GM12865 (cell line): ENCODE results near the gene PCAT7.
"Not testable (repeated sequence)": the region's sequence is repeated elsewhere in the genome, so short reads cannot be mapped to it uniquely, and the experiment has no call there.

Source experiments
- DNase-seq: peaks from one replicate; pipeline ENCODE4 v3.0.0; 2010; ENCODE audit warnings: low read depth
- H3K4me3 ChIP-seq: 2 replicates; pipeline ENCODE4 v1.5.1; 2011; ENCODE audit warnings: mild to moderate bottlenecking, low read depth, low read length, control low read depth
- TF ChIP-seq, protein P1 (sequence below): IDR thresholded peaks from 2 replicates; pipeline ENCODE4 v1.5.1; 2011; ENCODE audit warnings: low read length, control low read depth, low read depth, inconsistent platforms; ENCODE audit not compliant: insufficient read depth; ENCODE audit errors: missing control alignments

Gene PCAT7

DNA sequence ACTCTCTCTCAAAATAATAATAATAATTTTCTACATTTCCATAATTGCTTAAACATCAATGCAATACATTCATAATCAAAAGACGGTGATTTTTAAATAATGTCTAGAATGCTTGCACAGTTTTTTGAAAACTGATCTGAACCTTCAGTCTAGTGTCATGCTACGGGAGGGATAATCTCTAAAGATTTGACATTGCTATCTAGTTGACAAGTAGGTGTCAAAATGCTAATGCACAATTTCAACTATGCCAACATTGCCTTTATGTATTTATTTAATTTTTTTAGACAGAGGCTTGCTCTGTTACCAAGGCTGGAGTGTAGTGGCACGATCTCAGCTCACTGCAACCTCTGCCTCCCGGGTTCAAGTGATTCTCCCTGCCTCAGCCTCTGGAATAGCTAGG lies 16.0 kb upstream of the PCAT7 start:
- DNase-seq = no peak
- H3K4me3 ChIP-seq = no peak overlapping the region
- TF ChIP-seq, protein P1, sequence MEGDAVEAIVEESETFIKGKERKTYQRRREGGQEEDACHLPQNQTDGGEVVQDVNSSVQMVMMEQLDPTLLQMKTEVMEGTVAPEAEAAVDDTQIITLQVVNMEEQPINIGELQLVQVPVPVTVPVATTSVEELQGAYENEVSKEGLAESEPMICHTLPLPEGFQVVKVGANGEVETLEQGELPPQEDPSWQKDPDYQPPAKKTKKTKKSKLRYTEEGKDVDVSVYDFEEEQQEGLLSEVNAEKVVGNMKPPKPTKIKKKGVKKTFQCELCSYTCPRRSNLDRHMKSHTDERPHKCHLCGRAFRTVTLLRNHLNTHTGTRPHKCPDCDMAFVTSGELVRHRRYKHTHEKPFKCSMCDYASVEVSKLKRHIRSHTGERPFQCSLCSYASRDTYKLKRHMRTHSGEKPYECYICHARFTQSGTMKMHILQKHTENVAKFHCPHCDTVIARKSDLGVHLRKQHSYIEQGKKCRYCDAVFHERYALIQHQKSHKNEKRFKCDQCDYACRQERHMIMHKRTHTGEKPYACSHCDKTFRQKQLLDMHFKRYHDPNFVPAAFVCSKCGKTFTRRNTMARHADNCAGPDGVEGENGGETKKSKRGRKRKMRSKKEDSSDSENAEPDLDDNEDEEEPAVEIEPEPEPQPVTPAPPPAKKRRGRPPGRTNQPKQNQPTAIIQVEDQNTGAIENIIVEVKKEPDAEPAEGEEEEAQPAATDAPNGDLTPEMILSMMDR = no peak

DNA sequence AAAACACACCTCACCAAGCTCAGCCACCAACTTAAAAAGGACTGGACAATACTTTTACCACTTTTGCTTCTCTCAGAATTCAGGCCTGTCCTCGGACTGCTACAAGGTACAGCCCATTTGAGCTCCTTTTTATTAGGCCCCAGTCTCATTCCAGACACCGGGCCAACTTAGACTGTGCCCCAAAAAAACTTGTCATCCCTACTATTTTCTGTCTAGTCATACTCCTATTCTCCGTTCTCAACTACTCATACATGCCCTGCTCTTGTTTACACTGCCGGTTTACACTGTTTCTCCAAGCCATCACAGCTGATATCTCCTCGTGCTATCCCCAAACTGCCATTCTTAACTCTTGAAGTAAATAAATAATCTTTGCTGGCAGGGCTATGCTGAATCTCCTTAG lies 10.5 kb upstream of the PCAT7 start:
- H3K4me3 ChIP-seq, DNase-seq: not testable (repeated sequence)

DNA sequence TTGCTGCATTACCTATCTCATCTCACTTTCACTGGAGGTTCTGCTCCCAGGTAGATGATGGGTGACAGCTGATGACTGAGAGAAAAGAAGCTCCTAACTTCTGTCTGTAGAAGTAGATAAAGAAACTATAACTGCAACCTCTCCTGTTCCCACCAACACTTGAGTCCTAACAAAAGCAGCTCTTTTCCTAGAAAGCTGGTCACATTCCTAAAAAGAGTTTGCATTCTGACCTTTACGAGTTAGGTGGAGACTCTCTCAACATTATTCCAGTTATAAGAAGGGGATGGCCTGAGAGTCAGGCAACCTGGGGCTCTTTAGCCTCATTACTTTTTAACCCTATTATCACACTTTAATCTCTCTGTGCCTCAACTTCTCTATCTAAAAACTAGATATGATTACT lies 8.9 kb upstream of the PCAT7 start:
- H3K4me3 ChIP-seq = no peak overlapping the region
- TF ChIP-seq, protein P1 = no peak
- no peak for DNase-seq

DNA sequence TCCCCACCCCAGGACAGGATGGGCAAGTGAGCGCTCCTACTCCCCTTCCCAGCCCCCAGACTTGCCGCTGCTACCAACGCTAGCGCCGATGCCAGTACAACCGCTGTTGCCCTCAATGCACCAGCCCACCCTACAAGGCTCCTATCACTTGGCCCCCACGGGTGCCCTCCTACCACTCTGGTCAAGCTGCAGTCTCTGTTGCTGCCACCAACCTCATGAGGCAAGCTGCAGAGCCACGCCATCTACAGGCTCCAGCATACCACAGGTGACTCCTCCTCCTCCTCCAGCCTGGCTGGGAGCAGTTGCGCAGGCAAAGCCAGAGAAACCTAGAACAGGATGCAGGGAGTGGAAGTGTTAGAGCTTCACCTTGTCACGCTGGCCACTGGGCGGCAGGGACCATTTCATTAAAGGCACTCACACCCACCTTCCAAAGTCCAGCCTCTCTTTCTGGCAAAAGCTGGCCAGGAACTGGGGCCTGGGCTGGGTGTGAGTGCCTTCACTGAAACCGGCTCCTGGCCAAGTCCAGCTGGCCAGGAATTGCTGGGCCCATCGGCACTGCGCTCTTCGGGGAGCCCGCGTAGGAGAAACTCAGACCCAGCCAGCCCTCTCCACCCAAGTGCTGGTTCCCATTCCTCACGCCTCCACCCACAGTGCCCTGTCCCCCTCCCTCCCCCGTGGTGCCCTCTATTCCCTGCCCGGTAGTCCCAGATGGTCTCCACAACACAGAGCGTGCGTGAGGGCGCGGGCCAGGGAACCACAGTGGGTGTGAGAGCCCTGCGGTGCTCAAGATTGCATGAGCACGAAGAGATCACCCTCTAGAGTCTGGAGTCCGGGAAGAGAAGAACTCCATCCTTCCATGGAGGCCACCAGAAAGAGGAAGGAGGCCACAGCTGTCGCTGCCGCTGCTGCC lies 1.6 kb upstream of the PCAT7 start:
- no peak for DNase-seq
- TF ChIP-seq, protein P1 = no peak
- no peak overlapping the region for H3K4me3 ChIP-seq

DNA sequence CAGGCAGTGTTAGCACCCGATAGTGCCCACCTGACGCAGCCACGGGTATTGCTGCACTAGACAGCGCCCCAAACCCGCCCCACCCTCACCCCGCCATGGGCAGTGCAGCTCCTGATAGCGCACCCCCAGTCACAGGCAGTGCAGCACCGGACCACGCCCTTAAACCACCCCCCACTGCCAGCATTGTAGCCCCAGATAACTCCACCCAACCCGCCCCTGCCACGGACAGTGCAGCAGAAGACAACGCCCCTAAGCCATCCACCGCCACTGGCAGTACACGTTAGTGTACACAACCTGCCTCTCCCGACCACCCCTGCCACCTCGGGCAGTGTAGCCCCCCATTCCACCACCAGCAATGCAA lies 825 bp upstream of the PCAT7 start:
- TF ChIP-seq, protein P1 = no peak
- H3K4me3 ChIP-seq = no peak overlapping the region
- DNase-seq = no peak

DNA sequence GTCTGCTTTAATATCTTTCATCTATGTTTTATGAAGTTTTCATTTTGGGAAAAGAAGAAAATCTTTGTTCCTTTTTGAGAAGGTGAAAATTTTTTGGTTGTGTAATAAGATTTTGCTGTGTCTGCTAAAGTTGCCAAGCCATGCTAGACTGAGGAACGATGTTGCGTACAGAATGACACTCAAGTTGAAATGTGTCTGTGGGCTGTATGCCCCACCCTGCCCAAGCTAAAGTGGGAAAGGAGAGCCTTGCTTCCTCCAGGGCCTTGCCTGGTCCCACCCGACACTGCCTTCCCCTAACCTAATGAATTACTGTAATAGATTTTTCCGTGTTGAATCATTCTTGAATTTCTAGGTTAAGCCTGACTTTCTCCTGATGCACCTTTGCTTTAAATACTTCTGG lies 2.5 kb downstream of the PCAT7 start:
- no peak for DNase-seq
- no peak overlapping the region for H3K4me3 ChIP-seq
- TF ChIP-seq, protein P1 = no peak

DNA sequence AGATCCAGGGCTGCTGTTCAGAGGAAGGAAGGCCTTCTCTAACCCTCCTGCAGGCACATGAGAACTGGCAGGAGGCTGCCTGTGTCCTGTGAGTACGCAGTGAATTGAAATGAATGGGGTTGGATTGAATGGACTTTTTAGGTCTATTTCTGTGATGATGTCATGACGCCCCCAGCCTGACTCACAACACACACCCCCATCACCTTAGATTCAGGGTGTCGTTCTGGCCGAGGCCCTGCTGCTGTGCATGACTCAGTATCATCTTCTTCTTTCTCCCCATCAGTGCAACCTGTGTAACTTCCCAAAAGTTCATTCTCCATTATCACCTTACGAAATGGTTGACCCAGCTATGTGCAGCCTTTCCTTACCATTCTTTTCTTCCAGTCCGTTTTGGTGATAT lies 5.4 kb downstream of the PCAT7 start:
- TF ChIP-seq, protein P1 = no peak
- DNase-seq = no peak
- H3K4me3 ChIP-seq = no peak overlapping the region
